Activated naive CD4-positive, alpha-beta T cell treated with Interleukin-2 at 50 U/mL for 16 hours (primary cell): ENCODE data around the gene ARPC1B.
A peak's percentile ranks its signal among the peaks of the same experiment; 100 is the strongest.
"Not testable (repeated sequence)": the region's sequence is repeated elsewhere in the genome, so short reads cannot be mapped to it uniquely, and the experiment has no call there.

Experiments
- DNase-seq: peaks from one replicate; pipeline ENCODE4 v3.0.0-alpha.2; 2020

ARPC1B gene

DNA sequence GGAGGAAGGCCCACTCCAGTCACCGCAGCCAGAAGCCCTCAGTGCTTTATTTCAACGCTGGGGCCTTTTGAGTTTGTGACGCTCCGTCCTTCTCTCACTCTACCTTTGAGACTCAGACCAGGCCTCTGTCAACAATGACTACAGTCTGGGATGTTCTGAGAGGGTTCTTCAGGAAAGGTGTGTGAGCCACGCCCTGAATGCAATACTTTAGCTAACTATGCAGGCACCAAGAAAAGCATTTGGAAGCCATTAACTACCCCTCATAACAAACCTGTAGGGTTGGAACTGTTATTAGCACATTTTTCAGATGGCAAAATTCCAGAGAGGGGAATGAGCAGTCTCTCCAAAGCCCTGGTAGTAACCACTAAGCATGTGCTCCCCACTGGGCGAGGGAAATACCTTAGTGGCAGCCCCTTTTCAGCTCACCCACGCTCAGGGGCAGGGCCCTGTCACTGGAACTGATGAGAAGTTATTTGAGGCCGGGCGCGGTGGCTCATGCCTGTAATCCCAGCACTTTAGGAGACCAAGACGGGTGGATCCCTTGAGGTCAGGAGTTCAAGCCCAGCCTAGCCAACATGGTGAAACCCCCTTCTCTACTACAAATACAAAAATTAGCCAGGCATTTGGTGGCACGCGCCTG lies 5.7 kb upstream of the ARPC1B start:
- DNase-seq = no peak

DNA sequence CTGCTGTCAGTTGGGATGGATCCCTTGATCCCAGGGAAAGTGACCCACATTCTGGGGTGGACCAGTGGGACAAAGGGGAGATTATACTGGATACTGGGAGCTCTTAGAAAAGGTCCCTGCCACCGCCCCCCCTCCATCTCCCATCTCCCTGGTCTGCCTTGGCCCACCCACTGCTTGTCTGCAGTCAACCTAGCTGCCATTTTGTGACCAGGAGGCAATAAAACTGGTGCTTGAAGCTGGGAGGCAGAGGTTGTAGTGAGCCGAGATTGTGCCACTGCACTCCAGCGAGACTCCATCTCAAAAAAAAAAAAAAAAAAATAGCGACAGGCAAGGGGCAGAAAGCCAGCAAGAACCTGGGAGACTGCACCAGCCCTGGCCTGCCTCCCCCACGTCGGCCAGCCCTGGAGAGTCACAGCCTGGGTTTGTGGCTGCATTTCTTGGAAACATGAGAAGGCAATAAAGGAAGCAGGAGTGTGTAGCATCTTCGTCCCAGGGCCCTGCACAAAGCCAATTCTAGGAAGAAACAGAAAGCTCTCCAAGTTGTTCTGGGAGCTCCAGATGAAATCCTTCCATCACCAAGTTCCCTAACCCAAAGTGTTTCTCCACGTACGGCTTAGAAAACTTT lies 4.7 kb upstream of the ARPC1B start:
- DNase-seq = no peak

DNA sequence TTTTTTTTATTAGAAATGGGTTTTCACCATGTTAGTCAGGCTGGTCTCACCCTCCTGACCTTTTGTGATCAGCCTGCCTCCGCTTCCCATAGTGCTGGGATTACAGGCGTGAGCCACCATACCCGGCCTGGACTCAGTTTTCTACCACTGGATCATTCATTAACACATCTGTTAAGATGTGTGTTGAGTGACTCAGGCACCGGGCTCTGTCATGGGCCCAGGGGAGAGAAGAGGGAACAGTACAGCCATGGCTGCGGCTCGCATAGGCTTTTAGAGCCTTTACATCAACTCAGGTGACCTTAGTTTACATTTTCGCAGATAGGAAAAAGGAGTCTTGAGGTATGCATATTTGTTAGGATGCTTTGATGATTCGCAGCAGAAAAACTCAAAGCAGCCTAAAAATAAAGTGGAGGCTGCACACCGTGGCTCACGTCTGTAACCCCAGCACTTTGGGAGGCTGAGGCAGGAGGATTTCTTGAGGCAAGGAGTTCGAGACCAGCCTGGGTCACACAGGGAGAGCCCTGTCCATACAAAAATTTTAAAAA lies 3.1 kb upstream of the ARPC1B start:
- no peak for DNase-seq

DNA sequence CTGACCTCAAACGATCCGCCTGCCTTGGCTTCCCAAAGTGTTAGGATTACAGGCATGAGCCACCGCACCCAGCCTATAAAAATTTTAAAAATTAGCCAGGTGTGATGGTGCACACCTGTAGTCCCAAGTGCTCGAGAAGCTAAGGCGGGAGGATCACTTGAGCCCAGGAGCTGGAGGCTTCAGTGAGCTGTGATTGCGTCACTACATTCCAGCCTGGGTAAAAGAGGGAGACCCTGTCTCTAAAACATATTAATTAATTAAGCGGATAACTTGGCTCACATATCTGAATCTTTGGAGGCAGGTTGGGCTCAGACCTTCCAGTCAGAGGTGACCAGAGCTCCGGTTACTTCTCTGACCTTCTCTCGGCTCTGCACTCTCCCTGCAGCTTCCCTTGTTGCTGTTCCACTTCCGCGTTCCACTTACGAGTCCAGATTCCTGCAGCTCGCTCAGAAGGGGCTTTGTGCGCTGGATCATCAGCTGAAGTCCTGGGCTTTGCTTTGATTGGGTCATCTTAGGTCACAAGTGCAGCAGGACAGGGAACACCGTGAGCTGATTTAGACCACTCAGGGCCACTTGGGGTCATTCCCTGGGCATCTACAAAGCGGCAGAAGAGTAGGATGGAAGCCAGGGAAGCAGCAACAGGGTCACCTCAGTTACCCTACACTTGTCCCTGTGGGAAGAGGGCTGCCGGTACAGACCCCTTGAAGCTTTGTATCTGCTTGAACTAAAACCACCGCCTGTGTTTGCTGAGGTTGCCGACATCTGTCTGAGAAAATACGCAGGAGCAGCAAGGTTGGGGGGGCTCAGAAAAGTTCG lies 2.0 kb upstream of the ARPC1B start:
- no peak for DNase-seq

DNA sequence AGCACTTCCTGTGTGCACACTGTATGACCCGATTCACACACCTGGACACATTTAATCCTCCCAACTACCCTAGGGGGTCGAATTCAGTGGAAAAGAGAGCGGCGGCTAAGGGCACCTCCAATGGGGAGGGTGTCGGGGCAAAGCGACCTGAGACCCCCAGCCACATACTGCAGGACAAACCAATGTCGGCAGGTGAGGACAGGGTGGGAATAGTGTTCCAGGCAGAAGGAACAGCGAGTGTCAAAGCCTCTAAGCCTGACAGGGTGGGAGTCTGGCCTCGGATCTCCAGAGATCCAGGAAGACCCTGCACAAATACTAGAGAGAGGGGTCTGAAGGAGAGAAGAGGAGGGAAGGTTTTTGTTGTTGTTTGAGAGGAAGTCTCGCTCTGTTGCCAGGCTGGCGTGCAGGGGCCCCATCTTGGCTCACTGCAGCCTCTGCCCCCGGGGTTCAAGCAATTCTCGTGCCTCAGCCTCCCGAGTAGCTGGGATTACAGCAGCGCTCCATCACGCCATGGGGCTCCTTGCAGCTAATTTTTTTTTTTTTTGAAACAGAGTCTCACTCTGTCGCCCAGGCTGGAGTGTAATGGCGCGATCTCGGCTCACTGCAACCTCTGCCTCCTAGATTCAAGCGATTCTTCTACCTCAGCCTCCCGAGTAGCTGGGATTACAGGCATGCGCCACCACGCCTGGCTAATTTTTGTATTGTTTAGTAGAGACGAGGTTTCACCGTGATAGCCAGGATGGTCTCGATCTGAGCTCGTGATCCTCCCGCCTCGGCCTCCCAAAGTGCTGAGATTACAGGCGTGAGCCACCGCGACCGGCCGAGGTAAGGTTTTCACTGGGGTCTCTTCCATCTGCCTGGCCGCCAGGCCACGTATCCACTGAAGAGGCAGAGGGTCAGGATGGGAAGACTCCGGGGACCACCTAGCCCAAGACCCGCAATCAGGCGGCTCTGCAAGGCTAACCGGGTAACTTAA lies 1.2 kb upstream of the ARPC1B start:
- no peak for DNase-seq

DNA sequence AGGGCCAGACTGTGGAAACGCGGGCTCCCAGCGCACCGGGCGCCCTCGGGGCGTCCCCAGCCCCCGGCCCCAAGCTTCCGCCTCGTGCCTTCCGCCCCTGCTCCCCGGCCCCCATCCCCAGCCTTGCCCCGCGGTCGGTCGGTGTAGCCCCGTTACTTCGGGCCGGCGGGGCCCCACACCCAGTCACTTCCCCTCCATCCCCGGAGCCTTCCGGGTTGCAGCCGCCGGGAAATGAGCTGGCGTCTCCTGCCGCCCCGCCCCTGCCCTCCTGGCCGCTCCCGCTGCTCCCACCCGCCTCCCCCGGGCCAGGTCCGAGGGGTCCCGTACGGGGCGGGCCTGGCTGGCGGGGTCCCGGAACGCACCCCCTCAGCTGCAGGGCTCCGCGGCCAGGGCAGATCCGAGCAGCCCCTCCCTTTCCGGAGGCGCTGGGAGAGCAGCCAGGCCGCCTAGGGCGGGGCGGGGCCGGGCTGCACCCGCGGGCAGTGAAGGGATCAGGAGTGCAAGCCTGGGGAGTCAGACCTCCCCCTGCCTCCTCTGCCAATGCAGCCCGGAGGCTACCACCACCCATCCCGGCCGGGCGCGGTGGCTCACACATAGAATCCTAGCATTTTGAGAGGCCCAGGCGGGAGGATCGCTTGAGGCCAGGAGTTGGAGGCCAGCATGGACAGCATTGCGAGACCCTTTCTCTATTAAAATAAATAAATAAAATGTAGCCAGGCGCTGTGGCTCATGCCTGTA lies 709 bp downstream of the ARPC1B start:
- peak; percentile 67 for DNase-seq

DNA sequence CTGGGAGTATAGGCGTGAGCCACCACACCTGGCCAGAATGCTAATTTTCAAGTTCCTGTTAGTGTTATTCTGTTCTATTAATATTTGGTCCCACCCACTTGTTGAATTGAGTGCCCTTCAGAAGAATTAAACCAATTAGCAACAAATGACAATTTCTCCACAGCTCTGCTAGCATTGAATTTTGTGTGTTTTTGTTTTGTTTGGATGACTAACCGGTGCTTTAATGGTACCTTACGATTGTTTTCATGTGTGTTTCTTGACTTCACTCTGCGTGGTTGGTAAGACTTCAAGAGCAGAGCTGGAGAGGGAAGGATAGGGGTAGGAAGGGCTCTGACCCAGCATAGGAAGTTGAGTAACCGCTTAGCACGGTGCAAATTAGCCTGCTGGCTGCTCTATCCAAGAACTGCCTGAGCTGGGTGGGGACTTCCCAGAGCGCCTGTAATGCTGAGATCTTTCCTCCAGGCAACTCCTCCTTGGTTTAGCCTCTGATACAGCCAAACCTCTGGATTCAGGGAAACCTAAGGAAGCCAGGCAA lies 4.6 kb downstream of the ARPC1B start:
- DNase-seq = peak; percentile 56

DNA sequence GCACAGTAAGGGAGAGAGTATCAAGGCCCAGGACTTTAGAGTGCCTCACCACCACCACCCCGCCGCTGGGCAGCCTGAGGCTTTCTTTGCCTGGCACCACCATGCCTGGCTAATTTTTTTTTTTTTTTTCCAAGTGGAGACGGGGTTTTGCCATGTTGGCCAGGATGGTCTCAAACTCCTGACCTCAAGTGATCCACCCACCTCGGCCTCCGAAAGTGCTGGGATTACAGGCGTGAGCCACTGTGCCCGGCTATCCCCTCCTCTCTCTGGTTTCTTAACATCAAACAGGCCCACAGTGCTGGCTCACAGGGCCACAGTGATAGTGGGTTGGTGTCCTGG lies 5.1 kb downstream of the ARPC1B start:
- DNase-seq = not testable (repeated sequence)

DNA sequence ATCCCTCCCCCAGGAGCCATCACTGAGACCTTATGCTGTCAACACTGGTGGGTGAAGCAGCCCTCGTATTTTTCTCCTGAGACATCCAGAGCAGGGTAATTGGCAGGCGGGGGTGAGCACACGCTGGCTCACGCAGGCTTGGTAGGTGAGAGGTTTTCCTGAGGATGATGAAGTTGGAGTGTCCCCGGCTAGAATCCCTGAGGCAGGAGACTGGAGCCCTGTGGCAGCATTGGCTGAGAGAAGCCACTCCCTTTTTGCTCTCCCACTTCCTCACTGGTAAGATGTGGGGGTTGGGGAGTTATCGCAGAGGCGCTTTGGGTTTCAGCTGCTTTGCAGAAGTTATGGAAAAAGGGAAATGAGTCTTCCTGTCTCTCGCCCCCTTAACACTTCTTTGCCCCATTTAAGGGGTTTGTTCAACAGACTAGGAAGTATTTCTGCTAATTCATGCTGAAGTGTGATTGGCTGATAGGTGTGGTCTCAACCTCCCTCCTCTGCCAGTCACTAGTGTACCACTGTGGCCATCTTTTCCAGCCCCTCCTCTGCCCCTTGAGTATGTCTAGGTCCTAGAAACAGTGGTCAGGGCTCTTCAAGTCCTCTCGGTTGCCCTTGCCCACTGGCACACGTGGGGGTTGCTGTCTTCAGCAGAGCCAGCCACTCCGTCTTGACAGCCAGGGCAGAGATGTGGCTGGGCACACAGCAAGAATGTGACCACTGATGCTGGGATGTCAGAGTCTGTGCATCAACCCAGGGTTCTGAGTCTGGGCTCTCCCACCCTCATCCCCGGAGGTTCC lies 5.7 kb downstream of the ARPC1B start:
- DNase-seq = peak; percentile 45

DNA sequence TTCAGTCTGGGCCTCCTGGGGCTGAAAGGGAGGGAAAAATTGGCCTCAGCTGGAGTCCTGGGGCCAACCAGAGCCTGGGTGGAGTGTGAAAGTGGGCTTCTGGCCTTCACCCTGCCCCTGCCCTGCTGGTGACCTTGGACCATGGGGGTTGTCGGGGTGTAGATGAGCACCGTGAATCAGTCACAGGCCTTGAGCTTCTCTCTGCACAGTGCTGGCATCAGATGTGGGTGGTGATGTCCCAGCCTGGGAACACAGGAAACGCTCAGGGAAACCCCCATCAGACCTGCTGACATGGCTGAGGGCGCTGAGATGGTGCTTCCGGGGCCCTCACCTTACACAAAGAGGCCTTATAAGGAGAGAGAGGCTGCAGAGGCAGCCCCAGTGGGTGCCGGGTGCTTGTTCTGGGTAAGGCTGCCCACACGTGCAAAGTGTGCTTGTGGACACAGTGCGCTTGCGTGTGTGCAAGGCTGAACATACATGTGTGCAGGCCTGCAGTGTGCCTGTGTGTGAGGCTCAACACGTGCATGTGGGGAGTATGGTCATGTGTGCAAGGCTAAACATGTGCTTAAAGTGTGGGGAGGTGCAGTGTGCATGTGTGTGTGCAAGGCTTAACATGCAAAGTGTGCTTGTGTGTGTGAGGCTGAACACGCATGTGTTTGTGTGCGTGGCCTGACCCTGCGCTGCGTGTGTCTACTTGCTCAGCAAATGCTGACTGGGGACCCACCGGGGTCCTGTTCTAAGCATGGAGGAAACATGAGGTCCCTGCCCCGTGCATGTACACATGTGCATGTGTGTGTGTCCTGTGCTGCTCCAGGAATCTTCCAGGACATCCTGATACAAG lies 6.5 kb downstream of the ARPC1B start:
- peak; percentile 90 for DNase-seq

DNA sequence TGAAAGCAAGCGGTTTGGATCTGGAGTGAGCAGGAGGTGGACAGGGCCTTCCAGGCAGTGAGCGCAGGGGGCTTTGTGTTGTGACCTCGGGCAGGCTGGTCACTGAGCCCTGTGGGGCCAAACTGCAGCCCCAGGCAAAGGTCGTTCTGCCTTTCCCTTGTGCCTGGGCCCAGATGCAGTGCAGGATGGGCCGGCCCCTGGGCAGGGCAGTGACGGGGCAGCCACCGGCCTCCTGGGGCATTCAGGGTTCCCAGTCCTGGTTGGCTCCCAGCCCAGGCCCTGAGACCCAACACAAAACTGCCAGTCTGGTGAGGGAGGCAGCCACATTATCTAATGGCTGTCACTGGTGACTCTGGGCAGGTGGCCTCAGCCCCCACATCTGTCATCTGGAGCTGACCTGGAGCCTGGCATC lies 7.1 kb downstream of the ARPC1B start:
- no peak for DNase-seq

DNA sequence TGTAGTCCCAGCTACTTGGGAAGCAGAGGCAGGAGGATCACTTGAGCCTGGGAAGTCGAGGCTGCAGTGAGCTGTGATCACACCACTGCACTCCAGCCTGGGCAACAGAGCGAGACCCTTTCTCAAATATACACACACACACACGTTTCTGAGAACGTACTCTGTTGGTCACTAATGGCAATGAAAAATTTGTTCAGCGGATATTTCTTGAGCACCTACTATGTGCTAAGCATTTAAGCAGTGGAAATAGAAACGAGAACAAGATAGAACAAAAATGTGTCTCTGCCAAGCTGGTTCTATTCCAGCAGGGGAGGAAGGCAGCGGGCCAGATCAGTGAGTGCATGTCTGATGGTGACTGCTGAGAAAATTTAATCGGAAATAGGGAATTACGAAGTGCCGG lies 8.7 kb downstream of the ARPC1B start:
- no peak for DNase-seq

DNA sequence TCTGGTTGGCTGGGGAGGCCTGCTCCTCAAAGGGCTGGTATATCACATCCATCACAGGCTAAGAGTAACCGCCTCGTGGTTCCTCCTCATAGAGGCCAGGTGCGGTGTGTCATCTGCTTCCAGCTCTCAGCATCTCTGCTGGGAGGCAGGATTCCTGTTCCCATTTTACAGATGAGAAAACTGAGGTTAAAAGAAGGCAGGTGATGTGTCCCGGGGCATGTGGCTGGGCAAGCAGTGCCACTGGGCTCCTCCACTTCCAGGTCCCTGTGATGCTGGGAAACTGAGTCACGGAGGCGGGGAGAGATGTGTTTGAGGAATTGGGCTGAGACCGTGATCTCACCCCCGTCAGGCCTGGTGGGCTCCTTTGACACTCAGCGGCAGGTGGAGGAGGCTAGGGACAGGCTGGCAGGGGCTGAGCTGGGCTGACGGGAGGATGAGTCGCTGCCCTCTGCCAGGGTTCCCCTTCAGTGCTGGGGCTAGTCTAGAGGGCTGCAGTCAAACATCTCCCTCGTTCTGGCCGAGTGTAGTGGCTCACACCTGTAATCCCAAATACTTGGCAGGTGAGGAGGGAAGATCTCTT lies 9.4 kb downstream of the ARPC1B start:
- DNase-seq = no peak

DNA sequence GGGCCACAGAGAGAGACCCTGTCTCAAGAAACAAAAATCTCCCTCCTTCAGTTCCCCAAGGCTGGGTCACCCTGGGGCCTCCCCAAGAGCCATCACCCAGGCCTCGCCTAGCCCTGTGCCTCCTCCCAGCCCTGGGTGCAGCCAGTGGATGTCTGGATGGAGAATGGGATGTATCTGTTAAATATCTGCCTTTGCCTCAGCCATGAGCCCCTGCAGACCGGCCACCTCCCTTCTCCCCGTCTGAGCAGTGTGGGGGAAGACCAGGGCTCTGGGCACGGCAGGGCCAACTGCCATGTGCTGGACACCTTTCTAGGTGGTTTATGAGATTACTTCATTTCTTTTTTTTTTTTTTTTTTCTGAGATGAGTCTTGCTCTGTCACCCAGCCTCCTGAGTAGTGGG lies 10.0 kb downstream of the ARPC1B start:
- no peak for DNase-seq

DNA sequence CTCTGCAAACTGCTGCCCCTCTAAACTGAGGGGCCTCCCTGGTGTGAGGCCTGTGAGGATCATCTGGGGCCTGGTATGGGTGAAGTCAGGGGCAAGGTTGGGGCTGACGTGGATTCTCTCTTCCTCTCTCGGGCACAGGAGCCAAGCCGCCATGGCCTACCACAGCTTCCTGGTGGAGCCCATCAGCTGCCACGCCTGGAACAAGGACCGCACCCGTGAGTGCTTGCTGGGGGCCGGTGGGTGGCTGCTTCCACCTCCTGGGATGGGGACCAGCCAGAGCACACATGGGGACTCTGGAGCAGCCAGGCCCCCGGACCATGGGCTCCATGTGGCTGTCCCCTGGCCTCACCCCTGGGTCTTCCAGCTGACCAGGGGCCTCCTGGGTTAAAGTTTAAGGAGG lies 11.0 kb downstream of the ARPC1B start:
- DNase-seq = no peak

DNA sequence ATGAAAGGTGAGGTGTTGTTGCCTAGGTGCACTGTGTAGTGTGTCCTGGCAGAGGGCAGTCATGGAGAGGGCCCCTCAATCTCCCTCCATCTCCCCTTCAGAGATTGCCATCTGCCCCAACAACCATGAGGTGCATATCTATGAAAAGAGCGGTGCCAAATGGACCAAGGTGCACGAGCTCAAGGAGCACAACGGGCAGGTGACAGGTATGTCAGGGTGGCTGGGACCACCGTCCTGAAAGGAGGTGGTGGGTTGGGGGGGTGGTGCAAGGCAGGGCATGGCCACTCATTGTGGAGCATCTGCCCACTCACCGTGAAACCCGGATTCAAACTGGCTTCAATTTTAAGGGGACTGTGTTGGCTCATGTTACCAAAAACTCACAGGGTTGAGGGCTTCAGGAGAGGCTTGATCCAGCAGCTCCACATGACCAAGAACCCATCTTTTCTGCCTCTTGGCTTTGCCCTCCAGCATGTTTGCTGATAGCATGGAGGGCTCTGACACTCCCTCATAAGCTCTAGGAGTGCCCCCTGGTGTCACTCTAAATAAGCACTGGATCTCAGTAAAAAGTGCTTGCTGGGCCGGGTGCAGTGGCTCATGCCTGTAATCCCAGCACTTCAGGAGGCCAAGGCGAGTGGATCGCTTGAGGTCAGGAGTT lies 12.2 kb downstream of the ARPC1B start:
- DNase-seq = peak; percentile 21

DNA sequence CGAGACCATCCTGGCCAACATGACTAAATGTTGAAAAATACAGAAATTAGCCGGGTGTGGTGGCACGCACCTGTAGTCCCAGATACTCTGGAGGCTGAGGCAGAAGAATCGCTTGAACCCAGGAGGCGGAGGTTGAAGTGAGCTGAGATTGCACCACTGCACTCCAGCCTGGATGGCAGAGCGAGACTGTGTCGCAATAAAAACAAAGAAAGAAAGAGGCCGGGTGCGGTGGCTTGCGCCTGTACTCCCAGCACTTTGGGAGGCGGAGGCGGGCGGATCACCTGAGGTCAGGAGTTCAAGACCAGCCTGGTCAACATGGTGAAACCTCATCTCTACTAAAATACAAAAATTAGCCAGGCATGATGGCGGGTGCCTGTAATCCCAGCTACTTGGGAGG lies 12.7 kb downstream of the ARPC1B start:
- not testable (repeated sequence) for DNase-seq

DNA sequence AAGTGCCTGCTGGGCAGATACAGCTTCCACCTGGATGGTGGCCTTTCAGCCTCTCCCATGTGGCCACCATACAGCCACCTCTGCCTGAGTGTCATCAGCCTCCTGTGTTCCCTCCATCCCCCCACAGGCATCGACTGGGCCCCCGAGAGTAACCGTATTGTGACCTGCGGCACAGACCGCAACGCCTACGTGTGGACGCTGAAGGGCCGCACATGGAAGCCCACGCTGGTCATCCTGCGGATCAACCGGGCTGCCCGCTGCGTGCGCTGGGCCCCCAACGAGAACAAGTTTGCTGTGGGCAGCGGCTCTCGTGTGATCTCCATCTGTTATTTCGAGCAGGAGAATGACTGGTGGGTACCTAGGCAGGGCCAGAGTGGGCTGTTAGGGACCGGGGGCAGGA lies 13.4 kb downstream of the ARPC1B start:
- DNase-seq = no peak

DNA sequence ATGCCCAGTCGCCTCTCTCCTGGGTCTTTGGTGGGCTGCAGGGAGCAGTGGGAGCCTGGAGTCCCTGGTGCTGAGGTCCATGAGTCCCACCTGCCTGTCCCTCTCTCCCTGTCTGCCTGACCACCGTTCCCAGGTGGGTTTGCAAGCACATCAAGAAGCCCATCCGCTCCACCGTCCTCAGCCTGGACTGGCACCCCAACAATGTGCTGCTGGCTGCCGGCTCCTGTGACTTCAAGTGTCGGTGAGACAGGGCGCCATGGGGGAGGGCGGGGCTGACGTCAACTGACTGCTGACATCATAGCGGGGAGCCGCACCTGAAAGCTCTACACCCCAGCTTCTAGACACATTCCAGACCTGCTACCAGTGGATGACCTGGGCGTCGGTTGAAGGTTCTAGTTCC lies 15.2 kb downstream of the ARPC1B start:
- DNase-seq = no peak
